ENCODE results near the gene E2F3.

GRCh38 chr6:20377623-20378265 is 23.9 kb upstream of the E2F3 start:
- no peak for TF ChIP-seq CTCF (conservative IDR thresholded peaks at IDR 0.05 in 1 of 2, IDR thresholded peaks at IDR 0.05 in 1 of 2; ENCODE audit: extremely low read depth in 1 of 2, insufficient read depth in 1 of 2, low read depth in 1 of 2, low read length in 2 of 2)
- no peak for TF ChIP-seq EZH2 (IDR thresholded peaks at IDR 0.05; ENCODE audit: borderline replicate concordance, low read length)
